ENCODE results near the gene ZIC1.

The ZIC1 gene

DNA sequence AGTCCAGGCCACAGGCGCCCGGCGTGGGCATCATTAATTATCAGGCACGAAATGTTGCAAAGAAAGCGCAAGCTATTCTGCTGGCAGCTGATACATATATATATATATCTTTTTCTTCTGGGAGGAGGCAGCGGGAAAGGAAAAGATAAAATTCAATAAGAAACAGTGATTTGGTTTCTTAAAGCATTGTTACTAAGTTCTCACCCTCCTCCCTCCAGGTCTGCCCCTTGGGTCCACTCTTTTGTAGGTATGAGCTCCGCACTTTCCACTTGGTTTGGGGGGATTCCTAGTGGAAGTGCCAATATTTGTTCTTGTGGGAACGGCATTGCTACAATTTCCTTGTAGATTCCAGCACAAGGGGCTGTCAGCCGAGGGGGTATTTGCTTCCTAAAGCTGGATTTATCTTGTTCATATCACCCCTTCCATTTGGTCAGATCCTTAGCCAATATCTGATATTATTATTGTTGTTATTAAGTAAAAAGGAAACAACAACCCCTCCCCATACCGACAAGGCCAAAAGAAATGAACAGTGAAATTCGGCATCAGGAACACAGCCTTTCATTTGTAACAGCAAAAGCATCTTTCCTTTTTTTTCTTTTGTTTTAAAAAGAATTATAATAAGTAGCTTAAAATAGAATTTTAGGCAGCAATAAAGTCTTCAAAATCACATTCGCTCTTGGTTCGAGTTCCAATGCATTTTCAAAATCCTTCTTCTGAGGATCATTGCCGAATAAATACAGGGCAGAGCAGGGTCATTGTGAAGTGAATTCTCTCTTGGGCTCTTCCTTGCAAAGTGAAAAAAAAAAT lies 15.6 kb downstream of the ZIC1 start:
- no peak for DNase-seq

DNA sequence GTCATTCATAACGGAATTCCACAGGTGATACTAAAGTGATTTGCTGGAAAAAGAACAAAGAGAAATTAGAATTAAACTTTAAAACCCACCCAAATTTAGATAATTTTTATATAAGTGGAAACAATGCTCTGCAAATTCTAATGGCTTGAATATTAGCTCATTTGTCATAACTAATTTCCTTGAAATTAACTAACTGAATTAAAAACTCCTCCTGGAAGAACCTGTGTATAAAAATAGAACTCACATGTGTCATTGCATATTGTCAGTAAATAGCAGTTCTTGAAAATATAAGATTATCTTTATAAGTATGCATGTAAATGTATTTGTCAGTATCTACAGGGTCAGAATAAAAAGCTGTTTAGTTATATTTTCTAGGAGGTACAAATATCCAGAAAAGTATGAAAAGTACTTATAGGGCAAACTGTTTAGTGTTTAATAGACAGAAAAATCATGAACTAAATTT lies 16.3 kb downstream of the ZIC1 start:
- DNase-seq: no peak

DNA sequence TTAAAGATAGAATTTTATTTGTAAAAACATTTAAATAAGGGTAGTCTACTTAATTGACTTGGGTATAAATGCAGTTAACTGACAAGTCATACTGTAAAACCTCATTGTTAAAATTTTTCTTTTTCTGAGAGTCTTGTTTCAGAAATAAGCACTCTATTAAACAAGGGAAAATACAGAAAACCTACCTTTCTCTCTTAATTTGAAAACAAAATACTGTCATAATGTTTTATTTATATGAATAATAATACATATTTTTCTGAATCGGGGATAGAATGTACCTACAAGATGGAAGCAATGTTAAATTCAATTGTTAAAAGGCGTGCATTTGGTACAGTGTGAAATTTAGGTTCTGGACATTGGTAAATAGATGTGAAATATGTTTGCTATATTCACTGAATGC lies 17.8 kb downstream of the ZIC1 start:
- no peak for DNase-seq

DNA sequence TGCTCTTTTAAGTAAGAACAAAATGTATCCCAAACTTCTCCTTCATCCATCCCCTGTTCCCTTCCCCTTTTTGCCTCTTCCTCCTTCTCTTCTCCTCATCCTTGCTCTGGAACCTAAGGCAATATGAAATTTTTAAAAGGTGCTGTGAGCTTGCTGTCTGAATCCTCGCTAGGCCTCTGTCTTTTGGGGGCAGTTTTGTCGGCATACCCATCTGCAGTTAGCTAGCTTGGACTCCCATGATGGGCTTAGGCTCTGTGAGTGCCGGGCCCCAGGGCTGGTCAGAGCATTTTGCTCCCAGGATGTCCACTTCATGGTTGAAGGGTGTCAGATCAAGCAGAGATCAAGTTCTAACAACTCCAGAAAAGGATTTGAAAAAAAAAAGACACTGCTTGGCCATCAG lies 18.6 kb downstream of the ZIC1 start:
- DNase-seq: no peak

DNA sequence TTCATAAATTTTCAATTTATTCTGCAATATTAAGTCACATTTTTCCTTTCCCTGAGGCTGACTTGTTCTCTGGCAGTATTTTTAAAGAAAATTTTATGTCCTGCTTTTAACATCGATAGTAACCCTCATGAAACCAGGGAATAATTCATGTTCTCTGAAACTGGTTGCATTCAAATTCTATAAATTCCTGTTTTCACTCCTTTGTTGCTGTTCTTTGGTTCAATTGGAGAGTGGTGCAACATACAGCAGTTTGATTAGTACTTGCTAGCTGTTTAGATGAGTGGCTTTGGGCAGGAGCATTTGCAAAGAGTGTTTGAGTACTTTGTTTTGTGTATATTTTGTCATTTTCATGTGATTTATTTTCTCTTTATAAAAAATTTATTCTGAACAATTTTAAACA lies 19.2 kb downstream of the ZIC1 start:
- DNase-seq: no peak

DNA sequence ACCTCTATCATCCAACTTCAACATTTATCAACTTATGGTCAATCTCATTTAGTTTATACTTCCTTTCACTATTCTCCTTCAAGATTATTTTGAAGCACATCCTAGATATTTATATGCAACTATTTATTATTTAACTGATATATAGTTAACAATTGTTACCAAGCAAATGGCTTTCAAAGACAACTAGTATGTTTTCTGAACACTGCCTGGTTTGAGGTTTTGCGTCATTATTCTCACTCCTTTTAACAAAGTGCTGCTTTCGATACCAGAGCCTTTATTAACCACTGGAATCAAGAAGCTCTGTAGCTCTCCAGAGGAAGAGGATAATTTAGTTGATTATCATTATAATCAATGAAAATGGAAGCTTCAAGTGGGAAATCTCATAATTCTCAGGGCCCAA lies 19.6 kb downstream of the ZIC1 start:
- DNase-seq: no peak

DNA sequence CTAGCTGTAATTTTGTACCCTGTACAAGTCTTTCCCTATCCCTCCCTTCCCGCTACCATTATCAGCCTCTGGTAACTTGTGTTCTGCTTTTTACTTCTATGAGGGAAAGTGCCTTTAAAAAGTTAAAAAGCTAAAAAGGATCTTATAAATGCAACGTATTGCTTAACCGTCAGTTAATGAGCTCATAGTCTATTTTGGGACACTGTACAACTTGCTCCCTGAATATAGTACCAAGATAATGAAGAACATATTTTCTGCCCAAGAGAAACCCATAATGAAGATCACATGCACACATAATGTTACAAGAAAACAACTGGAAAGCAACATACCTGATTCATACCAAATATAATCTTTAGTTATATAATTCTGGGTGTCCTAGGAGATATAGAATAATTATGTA lies 22.6 kb downstream of the ZIC1 start:
- DNase-seq: no peak

DNA sequence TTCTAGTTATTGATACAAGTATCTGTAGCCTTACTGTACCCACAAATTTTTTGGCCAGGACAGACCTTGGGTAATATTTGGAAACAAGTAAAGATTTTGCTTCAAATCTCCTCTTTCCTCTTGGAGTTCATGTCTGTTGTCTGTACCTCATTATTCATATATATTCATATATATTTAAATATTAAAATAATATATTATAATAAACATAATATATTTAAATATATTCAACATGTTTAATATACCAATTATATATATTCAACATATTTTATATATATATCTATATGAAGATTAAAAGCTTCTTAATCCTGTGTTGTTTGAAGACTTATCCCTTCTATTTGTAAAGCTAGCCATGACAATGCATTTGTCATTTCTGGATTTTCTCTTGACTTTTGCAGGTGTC lies 38.1 kb downstream of the ZIC1 start:
- no peak for DNase-seq

DNA sequence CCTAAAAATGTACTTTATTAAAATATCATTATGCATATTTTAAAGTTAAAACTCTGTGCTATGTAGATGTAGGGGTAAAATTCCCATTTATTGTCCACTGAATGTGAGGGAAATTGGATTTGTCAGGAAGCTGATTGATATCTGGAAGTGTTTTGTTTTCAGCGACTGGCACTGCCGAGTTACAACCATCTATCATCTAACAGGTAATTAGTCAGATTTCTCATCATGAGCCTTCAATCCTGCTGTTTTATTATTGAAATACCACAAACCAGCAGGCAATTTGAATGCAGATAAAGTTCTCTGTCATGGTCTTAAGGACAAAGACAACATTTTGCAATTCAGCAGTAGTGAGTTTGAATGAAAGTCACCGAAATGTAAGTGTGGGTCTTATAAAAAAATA lies 40.5 kb downstream of the ZIC1 start:
- no peak for DNase-seq

DNA sequence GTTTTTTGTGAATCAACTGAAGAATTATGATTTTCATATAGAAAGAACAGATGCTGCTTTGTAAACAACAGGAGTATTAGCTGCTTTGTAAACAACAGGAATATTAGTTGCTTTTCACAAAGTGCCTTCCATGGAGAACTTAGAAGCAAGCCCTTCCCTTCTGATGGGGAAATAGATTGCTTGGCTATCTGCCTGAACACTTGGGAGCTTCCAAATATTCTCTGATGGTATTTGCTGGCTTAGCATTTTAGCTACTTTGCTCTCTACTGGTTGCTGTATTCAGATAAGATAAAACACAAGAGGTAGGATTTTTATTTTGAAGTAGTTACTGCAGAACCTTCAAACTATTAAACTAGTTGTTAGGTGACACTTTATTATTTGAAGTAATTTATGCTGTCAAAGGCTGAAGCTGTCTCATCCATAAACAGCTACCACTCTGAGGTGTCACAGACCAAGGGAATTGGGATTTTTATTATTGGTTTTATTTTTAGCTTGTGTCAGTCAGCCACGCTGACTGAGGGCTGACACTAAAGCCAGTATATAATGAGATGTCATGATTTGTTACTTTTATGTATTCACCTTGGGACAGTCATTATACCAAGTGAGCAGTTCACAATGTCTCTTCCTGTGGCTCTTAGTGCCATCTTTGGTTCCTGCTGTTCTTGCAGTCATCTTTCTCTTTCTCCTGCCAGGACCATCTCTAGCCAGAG lies 50.0 kb downstream of the ZIC1 start:
- no peak for DNase-seq

DNA sequence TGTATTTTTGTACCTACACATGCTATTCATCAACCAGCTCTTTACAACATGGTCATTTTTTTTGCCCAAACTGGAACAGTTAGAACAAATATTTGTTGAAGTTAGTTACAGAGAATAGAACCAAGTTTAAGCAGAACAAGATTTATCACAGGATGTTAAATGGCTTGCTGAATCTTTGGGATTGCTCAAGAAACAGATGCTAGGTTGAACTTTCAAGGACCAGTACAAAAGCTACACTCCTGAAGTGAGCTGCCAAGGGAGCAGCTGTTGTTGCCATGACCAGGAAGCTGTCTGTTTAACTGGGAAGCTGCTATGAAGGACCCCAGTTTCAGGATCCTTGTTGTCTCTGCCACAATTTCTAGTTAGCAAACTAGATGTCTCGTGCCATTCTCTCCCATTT lies 53.7 kb downstream of the ZIC1 start:
- DNase-seq: no peak
